Stimulated activated CD4-positive, alpha-beta T cell treated with anti-CD3 and anti-CD28 coated beads, TNF-alpha, amount 100 ng/mL, for 1 hour (primary cell): ENCODE results near the gene OR13C4.
"Not testable (repeated sequence)": the region's sequence is repeated elsewhere in the genome, so short reads cannot be mapped to it uniquely, and the experiment has no call there.

Experiments
- DNase-seq, 3 donors: peaks; one replicate each; pipeline ENCODE4 v3.0.0-alpha.2; 2020; ENCODE audit warnings: low read depth in 3 of 3, low spot score in 1 of 3

The OR13C4 gene

GRCh38 chr9:104527109-104527508 lies at the start of gene OR13C4:
TSS of gene OR13C4 (minus strand) at chr9:104527209. CDS start at chr9:104527209, 0 bp downstream.
- DNase-seq = no peak

GRCh38 chr9:104575456-104575855 lies 48.4 kb upstream of the OR13C4 start:
- no peak for DNase-seq

GRCh38 chr9:104572612-104573011 lies 45.6 kb upstream of the OR13C4 start:
- DNase-seq = no peak

DNA sequence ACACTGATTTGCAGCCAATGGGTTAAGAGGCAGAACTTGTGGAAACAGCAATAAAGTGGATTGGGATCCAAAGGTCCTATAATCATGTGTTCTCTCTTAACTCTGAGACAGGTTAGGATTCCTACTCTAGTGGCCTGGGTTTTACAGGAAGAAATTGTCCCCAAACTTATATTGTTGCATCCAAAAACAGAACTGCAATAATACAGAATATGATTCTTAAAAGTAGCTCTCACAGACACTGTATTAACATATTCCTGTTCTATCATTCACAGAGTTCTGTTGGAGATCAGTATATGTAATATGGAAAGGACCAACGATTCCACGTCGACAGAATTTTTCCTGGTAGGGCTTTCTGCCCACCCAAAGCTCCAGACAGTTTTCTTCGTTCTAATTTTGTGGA lies 41.9 kb upstream of the OR13C4 start, which contains the start of gene OR13C8:
OR13C8 (plus strand) TSS at position 301 of the 400 bp plus-strand sequence; CDS start at position 301, 0 bp downstream.
- DNase-seq = no peak

GRCh38 chr9:104564358-104564757 lies 37.3 kb upstream of the OR13C4 start:
- DNase-seq = no peak

- DNase-seq = no peak
These were observed 30.0 kb upstream of the OR13C4 start for GRCh38 chr9:104556830-104557634.

GRCh38 chr9:104555521-104555920 lies 28.5 kb upstream of the OR13C4 start:
- no peak for DNase-seq

DNA sequence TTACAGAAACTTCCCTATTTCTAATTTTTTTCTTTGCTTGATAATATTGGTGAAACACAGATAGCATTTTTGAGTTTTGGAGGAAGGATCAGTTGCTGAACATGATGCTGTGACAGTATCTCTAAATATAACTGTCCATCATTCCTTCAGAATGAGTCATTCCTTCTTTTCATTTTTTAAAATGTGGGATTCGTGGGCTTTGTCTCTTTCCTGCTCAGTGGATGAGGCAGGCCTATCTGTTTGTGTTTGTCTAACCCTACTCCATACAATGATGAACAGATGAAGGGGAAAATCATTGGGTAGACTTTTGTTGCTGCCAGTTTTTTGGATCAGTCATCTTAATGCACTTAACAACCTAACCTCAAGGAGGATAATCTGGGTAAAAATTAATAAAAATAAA lies 26.3 kb upstream of the OR13C4 start:
- no peak for DNase-seq

- no peak for DNase-seq
These were observed 17.6 kb upstream of the OR13C4 start for GRCh38 chr9:104544644-104545043.

- DNase-seq = no peak
These were observed 12.3 kb upstream of the OR13C4 start for GRCh38 chr9:104539275-104539674.

DNA sequence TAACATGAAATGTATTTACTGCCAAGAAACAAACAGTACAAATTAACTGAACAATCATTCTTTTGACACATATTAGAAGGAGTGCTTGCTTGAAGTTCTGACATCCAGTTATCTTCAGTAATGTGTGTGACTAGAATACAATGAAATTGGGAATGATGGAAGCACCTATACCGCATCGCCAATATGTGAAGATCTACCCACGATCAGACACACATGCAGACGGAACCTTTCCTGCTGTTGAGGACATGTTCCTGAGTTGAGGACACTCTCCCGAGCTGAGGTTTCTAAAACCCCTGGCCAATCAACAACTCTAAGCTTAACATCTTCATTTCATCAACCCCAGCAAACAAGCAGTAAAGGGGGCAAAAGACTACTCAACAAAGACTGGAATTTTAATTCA lies 9.7 kb upstream of the OR13C4 start, which contains the start of gene OR13C3:
OR13C3 (minus strand) TSS at position 101 of the 400 bp plus-strand sequence. CDS start 133 bp downstream, outside the sequence.
- no peak for DNase-seq

DNA sequence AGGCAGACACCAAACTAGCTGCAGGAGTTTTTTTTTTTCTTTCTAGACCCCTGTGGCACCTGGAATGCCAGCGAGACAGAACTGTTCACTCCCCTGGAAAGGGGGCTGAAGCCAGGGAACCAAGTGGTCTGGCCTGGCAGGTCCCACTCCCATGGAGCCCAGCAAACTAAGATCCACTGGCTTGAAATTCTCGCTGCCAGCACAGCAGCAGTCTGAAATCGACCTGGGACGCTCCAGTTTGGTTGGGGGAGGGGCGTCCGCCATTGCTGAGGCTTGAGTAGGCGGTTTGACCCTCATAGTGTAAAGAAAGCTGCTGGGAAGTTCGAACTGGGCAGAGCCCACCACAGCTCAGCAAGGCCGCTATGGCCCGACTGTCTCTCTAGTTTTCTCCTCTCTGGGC lies 6.8 kb downstream of the OR13C4 start:
- not testable (repeated sequence) for DNase-seq

DNA sequence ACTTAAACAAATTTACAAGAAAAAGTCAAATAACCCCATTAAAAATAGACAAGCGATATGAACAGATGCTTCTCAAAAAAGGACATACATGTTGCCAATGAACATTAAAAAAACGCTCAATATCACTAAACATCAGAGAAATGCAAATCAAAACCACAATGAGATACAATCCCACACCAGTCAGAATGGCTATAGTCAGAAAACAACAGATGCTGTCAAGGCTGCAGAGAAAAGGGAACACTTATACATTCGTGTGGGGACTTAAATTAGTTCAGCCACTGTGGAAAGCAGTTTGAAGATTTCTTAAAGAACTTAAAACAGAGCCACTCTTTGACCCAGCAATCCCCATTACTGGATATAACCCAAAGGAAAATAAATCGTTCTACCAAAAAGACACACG lies 12.1 kb downstream of the OR13C4 start:
- DNase-seq = no peak

DNA sequence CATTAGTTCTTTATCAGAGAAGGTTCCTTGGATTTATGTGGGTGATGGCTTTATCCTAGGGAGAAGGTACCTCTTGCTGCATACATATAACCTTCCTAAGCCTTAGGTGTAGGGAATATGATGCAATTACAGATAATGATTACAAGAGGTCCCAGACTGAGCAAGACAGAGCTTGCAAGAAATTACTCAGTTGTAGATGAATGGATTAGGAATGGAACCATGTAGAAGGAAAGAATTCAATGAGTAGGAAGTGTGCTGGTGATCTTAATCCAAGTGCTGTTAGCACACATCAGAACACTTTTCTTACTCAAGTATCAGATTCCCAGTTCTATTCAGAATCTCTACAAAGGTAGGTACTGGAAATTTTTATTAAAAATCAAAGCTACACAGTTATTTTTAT lies 20.4 kb downstream of the OR13C4 start:
- no peak for DNase-seq

DNA sequence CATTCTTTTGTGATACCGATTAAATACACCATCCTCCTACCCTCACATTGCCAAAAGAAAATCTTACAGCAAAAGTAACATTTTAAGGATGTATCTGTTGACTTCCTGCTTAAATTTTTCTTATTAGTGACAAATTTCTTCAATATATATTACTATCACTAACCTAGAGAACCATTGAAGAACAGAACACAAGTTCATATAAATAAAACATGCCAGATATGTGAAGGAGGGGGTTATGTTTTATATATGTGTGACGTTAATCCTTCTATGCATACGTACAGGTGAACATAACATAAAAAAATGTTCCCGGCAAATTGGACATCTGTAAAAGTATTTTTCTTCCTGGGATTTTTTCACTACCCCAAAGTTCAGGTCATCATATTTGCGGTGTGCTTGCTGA lies 23.0 kb downstream of the OR13C4 start, which contains the start of gene OR13F1:
OR13F1 (plus strand) TSS at position 301 of the 400 bp plus-strand sequence; CDS start at position 301, 0 bp downstream.
- DNase-seq = no peak

DNA sequence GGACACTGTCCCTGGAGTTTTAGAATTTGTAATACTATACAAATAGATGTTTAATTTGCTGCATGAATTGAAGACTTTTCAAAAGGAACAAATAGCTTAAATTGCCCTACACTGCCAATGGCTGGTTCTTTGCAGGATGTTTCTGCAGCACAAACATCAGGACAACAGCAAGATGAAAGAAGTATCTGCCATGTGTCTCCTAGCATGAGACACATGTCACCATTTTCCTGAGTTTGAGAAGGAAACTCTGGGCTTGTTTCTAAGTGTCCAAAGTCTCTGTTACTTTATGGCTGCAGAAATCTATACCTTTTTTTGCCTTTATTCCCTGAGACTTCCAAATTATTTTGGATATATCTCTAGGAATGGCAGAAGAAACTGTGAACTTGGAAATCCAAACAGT lies 23.6 kb downstream of the OR13C4 start:
- no peak for DNase-seq

DNA sequence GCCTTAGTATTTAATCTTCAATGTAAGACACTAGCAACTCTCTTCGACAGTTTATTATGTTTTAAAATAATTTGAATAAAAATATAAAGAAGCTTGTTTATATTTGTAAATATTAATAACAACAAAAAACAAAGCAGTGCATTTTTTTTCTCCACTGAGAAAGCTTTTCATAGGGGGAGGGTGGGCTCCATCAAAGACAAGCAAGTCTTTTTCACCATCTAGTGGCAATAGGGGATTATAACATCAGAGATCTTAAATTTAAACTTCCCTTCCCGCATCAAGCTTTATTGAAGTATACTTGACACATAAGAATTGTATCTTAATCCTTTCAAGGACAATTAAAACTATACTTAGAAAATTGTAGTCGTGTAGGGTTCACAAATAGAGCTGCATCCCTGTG lies 32.2 kb downstream of the OR13C4 start:
- DNase-seq = no peak

DNA sequence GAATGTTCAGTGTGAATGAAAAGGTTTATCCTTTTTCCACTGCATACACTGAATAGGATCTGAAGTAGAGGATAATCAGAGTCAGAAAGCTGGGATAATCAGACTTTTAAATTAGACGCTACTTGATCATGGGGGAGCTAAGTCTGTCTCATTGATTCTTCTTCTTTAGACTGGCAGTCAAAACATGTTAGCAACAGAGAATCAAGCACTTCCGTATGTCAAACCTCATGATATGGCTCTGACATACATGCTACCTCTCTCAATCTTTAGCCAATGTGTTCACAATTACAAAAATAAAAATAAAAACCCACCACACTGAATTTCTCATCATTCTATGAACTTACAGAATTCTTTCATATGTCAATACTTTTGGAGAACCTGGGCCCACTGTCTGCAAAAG lies 42.0 kb downstream of the OR13C4 start:
- no peak for DNase-seq

GRCh38 chr9:104482921-104483570 lies 44.0 kb downstream of the OR13C4 start:
- no peak for DNase-seq
